A549 treated with AZD9567 at 1 μM for 4 hours (cell line): ENCODE results near the gene CT45A2. TPM values are rescaled to one million over a fixed set of nuclear protein-coding genes. Genes with fewer than 3 reads are reported as not detected.

ENCODE experiments used
- total RNA-seq: library from RNA; stranded (reverse); fragments of 200-300 nt; extraction: Qiagen RNA extraction; gene quantifications from 5 replicates; pipeline ENCODE4 v1.2.3, GENCODE V29; 2022; ENCODE audit not compliant: insufficient read depth

Gene CT45A2, protein sequence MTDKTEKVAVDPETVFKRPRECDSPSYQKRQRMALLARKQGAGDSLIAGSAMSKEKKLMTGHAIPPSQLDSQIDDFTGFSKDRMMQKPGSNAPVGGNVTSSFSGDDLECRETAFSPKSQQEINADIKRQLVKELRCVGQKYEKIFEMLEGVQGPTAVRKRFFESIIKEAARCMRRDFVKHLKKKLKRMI
- total RNA-seq = not detected in 5 replicates

DNA sequence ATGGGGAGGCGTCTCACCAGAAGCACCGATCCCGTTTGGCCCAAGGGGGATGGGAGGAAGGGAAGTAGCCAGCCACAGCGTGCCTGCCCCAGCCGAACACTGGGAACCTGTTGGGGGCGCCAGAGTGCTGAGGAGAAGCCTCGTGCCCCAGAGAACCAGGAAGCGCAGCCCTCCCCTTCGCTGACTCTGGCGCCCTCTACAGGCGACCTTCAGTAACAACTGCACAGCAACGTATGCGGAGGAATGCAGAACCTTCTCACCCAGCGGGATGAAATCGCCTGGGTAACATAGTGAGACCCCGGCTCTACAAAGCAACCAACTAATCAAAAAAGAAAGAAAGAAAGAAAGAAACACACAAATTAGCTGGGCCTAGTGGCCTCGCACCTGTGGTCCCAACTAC is at the start of gene CT45A2:
TSS of gene CT45A2 (minus strand) at position 101 of the 400 bp plus-strand sequence. CDS start 3,747 bp downstream, outside the sequence.

DNA sequence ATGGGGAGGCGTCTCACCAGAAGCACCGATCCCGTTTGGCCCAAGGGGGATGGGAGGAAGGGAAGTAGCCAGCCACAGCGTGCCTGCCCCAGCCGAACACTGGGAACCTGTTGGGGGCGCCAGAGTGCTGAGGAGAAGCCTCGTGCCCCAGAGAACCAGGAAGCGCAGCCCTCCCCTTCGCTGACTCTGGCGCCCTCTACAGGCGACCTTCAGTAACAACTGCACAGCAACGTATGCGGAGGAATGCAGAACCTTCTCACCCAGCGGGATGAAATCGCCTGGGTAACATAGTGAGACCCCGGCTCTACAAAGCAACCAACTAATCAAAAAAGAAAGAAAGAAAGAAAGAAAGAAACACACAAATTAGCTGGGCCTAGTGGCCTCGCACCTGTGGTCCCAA is 34.6 kb upstream of the CT45A2 start, which contains the start of gene CT45A8:
TSS of gene CT45A8 (minus strand) at position 101 of the 400 bp plus-strand sequence. CDS start 3,755 bp downstream, outside the sequence.

GRCh38 chrX:135837180-135837579 is 17.4 kb upstream of the CT45A2 start, which contains the start of gene CT45A7:
CT45A7 (minus strand) TSS chrX:135837280; CDS start chrX:135833533, 3,747 bp downstream.

GRCh38 chrX:135802687-135803086 is 17.1 kb downstream of the CT45A2 start, which contains the start of gene CT45A6:
CT45A6 (minus strand) TSS chrX:135802787; CDS start chrX:135798993, 3,794 bp downstream.

DNA sequence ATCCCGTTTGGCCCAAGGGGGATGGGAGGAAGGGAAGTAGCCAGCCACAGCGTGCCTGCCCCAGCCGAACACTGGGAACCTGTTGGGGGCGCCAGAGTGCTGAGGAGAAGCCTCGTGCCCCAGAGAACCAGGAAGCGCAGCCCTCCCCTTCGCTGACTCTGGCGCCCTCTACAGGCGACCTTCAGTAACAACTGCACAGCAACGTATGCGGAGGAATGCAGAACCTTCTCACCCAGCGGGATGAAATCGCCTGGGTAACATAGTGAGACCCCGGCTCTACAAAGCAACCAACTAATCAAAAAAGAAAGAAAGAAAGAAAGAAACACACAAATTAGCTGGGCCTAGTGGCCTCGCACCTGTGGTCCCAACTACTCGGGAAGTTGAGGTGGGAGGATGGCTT is 34.4 kb downstream of the CT45A2 start, which contains the start of gene CT45A5:
TSS of gene CT45A5 (minus strand) at position 101 of the 400 bp plus-strand sequence. CDS start 3,774 bp downstream, outside the sequence.

DNA sequence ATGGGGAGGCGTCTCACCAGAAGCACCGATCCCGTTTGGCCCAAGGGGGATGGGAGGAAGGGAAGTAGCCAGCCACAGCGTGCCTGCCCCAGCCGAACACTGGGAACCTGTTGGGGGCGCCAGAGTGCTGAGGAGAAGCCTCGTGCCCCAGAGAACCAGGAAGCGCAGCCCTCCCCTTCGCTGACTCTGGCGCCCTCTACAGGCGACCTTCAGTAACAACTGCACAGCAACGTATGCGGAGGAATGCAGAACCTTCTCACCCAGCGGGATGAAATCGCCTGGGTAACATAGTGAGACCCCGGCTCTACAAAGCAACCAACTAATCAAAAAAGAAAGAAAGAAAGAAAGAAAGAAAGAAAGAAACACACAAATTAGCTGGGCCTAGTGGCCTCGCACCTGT is 51.7 kb downstream of the CT45A2 start, which contains the start of gene CT45A3:
TSS of gene CT45A3 (minus strand) at position 101 of the 400 bp plus-strand sequence. CDS start 3,747 bp downstream, outside the sequence.

Other genes with a start within 250 kb of the CT45A2 start
- not detected in 5 replicates for gene CT45A1, start 106.4 kb downstream of the CT45A2 start, total RNA-seq
- 0.15 to 0.29 TPM (median 0.18 TPM) in 4 of 5 replicates, not detected in the other for gene CT45A3, start 51.8 kb downstream of the CT45A2 start, total RNA-seq
- gene CT45A5, start 34.5 kb downstream of the CT45A2 start, total RNA-seq = 0.11 to 0.14 TPM (median 0.14 TPM) in 3 of 5 replicates, not detected in the others
- gene CT45A6, start 17.2 kb downstream of the CT45A2 start, total RNA-seq = not detected in 5 replicates
- gene CT45A7, start 17.3 kb upstream of the CT45A2 start, total RNA-seq = not detected in 5 replicates
- gene CT45A8, start 34.5 kb upstream of the CT45A2 start, total RNA-seq = not detected in 5 replicates
- gene CT45A9, start 51.8 kb upstream of the CT45A2 start, total RNA-seq = not detected in 5 replicates
- 0.19 to 0.51 TPM (median 0.26 TPM) in 3 of 5 replicates, not detected in the others for gene CT45A10, start 73.4 kb upstream of the CT45A2 start, total RNA-seq
- gene SAGE1, start 73.7 kb upstream of the CT45A2 start, total RNA-seq = 0.03 TPM in 1 of 5 replicates, not detected in the others
- 16.0 to 21.7 TPM (median 19.2 TPM) in 5 replicates for gene MMGT1, start 154.0 kb upstream of the CT45A2 start, total RNA-seq
- gene SLC9A6, start 165.4 kb upstream of the CT45A2 start, total RNA-seq = 7.3 to 9.3 TPM (median 8.9 TPM) in 5 replicates